Natural killer cell (primary cell): Measurements from ENCODE around the gene OR52N2. TPM values are rescaled to one million over a fixed set of nuclear protein-coding genes. Genes with fewer than 3 reads are reported as not detected.

Experiments
- ATAC-seq, 3 donors: fragments of 150-1000 bp in 2 of 3; fragments of 200-7000 bp in 1 of 3; cut with Tn5 transposase; 1 replicate in 1 of 3; 2 replicates in 2 of 3; pipeline ENCODE4 v1.10.0; 2021; ENCODE audit warnings: mild to moderate bottlenecking in 2 of 3, moderate library complexity in 2 of 3
- DNase-seq, 2 donors: peaks; one replicate each; pipeline versions ENCODE4 v3.0.0 to v3.0.0-alpha.2; 2013 to 2021; ENCODE audit warnings: mixed read lengths in 1 of 2
- H3K27ac ChIP-seq: one replicate; pipeline ENCODE4 v1.5.1; 2013; ENCODE audit warnings: mild to moderate bottlenecking, low read length
- H3K27me3 ChIP-seq: one replicate; pipeline ENCODE4 v1.6.1; 2013; ENCODE audit warnings: low read length; ENCODE audit not compliant: control insufficient read depth, insufficient read depth
- H3K36me3 ChIP-seq: one replicate; pipeline ENCODE4 v1.6.1; 2013; ENCODE audit warnings: low read length; ENCODE audit not compliant: control insufficient read depth, insufficient read depth
- H3K4me1 ChIP-seq: one replicate; pipeline ENCODE4 v1.6.1; 2013; ENCODE audit warnings: low read length; ENCODE audit not compliant: control insufficient read depth, insufficient read depth
- H3K4me3 ChIP-seq: one replicate; pipeline ENCODE4 v1.5.1; 2013; ENCODE audit warnings: low read length
- H3K9me3 ChIP-seq: one replicate; pipeline ENCODE4 v1.6.1; 2013; ENCODE audit warnings: low read length; ENCODE audit not compliant: control insufficient read depth, insufficient read depth
- H3K27ac Mint-ChIP-seq, 2 donors: one replicate each; pipeline ENCODE4 v1.8.0; 2022; ENCODE audit warnings: mild to moderate bottlenecking in 2 of 2, mixed read lengths in 2 of 2, moderate library complexity in 1 of 2
- H3K27me3 Mint-ChIP-seq, 2 donors: one replicate each; pipeline ENCODE4 v1.8.0; 2022; ENCODE audit warnings: low read depth in 2 of 2, mixed read lengths in 2 of 2
- H3K36me3 Mint-ChIP-seq: one replicate; pipeline ENCODE4 v1.8.0; 2022; ENCODE audit warnings: mixed read lengths
- H3K4me1 Mint-ChIP-seq, 2 donors: one replicate each; pipeline ENCODE4 v1.8.0; 2022; ENCODE audit warnings: mixed read lengths in 2 of 2
- H3K4me3 Mint-ChIP-seq: one replicate; pipeline ENCODE4 v1.8.0; 2022; ENCODE audit warnings: mild to moderate bottlenecking, moderate library complexity, mixed read lengths
- H3K9me3 Mint-ChIP-seq, 2 donors: one replicate each; pipeline ENCODE4 v1.8.0; 2022; ENCODE audit warnings: mixed read lengths in 2 of 2
- WGBS: methylation state at CpG from one replicate; pipeline ENCODE4 v1.1.7; 2013; ENCODE audit warnings: missing lambda C conversion rate; ENCODE audit not compliant: insufficient coverage; 5-methylcytosine and 5-hydroxymethylcytosine counted together
- intact Hi-C: fragments of 100-400 bp; cut with micrococcal nuclease; formaldehyde crosslinking; loops from one replicate; pipeline ENCODE4 v1.14.2; 2022
- total RNA-seq, 4 donors: library from RNA; stranded (reverse); fragments of 120-200 nt in 1 of 4; gene quantifications; one replicate each; pipeline versions ENCODE4 v1.2.3 to v1.2.4, GENCODE V29; 2013 to 2022
- TF ChIP-seq, protein P1 (sequence below): fragments of 200-600 bp; IDR thresholded peaks from one replicate; pipeline ENCODE4 v1.8.0; 2022; ENCODE audit warnings: antibody characterized with exemption

The OR52N2 gene
- total RNA-seq, 3 donors from 2014 or later (not counting 1 experiment from before 2014, with no cell fraction given): not detected

DNA sequence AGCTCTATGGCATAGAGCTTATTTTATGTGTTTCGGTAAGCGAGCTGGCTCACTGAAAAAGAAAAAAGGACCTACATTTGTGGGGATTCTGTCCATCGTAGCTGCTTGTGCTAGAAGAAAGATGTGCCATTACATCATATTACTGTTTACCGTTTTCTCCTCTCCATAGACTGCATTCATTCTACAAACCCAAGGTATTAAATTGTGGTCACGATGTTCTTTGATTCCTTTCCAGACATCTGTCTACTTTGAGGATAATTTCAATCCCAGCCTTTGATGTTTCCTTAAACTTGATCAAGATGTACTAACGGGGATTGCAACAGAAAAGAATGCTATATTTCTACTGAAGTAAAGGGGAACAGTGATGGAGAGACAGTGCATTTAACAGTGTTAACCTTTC lies 12.2 kb upstream of the OR52N2 start:
- intact Hi-C loops: no loop called here
- TF ChIP-seq, protein P1, sequence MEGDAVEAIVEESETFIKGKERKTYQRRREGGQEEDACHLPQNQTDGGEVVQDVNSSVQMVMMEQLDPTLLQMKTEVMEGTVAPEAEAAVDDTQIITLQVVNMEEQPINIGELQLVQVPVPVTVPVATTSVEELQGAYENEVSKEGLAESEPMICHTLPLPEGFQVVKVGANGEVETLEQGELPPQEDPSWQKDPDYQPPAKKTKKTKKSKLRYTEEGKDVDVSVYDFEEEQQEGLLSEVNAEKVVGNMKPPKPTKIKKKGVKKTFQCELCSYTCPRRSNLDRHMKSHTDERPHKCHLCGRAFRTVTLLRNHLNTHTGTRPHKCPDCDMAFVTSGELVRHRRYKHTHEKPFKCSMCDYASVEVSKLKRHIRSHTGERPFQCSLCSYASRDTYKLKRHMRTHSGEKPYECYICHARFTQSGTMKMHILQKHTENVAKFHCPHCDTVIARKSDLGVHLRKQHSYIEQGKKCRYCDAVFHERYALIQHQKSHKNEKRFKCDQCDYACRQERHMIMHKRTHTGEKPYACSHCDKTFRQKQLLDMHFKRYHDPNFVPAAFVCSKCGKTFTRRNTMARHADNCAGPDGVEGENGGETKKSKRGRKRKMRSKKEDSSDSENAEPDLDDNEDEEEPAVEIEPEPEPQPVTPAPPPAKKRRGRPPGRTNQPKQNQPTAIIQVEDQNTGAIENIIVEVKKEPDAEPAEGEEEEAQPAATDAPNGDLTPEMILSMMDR: no peak
- ATAC-seq: no peak

DNA sequence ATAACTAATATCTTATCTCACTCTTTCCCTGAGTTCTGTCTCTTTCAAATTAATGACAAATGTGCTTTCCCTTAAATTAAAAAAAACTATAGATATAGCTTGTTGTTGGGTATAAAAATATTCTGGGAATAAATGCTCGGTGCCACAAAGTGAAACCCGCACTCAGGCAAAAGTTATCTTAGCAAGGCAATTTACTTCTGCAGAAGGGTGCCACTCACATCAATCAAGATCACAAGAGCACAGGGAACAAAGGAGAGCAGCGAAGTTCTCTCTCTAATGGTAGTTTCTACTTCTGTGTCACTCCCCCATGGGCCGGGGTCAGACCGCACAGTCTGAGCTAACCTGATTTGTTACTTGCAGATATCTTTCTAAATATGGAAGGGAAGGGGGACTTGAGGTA lies 4.7 kb upstream of the OR52N2 start:
- Mint-ChIP-seq H3K27me3 (peaks cover 20 to 24% of the 10 kb centered on the region in 2 donors), H3K4me1 (peaks cover 6 to 8% of the 10 kb centered on the region in 2 donors), H3K36me3 (no peaks in the 10 kb centered on the region), H3K9me3 (no peaks in the 10 kb centered on the region), H3K27ac (no peak overlapping the region), H3K4me3 (no peak overlapping the region)
- peaks cover 2% of the 10 kb centered on the region for H3K27me3 ChIP-seq
- H3K4me1 ChIP-seq: peaks cover 6% of the 10 kb centered on the region
- no peaks in the 10 kb centered on the region for H3K9me3 ChIP-seq
- 100% methylated on average over 5 of the region's 5 CpGs for WGBS
- TF ChIP-seq, protein P1: no peak
- DNase-seq (no peak), ATAC-seq (no peak)
- intact Hi-C loops: no loop called here
- H3K36me3 ChIP-seq: no peaks in the 10 kb centered on the region
- no peak overlapping the region for H3K27ac ChIP-seq
- H3K4me3 ChIP-seq: no peak overlapping the region

More for the DNA sequence above, 12.2 kb upstream of the OR52N2 start:
- no peak overlapping the region for H3K4me3 Mint-ChIP-seq
- Histone ChIP-seq H3K9me3 (no peaks in the 10 kb centered on the region), H3K27me3 (peaks cover 4% of the 10 kb centered on the region), H3K4me1 (no peaks in the 10 kb centered on the region), H3K4me3 (no peak overlapping the region), H3K27ac (no peak overlapping the region), H3K36me3 (no peaks in the 10 kb centered on the region)
- H3K36me3 Mint-ChIP-seq: no peaks in the 10 kb centered on the region
- H3K4me1 Mint-ChIP-seq: no peaks in the 10 kb centered on the region
- no peak overlapping the region for H3K27ac Mint-ChIP-seq
- H3K9me3 Mint-ChIP-seq: no peaks in the 10 kb centered on the region
- DNase-seq: no peak
- WGBS: 96% methylated on average over 6 of the region's 6 CpGs
- H3K27me3 Mint-ChIP-seq: peaks cover 19 to 20% of the 10 kb centered on the region in 2 donors

DNA sequence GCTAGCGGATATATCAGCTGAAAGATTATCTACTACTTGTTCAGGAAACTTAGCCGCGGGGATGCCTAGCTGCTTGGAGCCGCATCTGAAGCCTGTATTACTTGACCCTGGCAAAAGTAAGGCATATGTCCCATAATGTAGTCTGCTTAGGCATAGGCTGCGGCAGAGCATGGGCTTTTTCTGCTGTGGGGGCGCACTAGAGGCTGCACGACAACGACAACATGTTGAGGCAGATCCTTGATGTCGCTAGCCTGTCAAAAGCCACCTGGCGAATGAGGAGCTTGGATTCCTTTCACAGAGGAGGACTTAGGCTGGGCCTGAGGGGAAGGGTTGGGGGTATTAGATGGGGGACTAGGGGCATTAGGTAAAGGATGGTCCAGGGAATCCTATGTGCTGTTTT lies 1.1 kb upstream of the OR52N2 start:
- intact Hi-C loops: no loop called here
- no peak overlapping the region for H3K27ac Mint-ChIP-seq

More for the DNA sequence above, 1.1 kb upstream of the OR52N2 start:
- no peaks in the 10 kb centered on the region for H3K36me3 ChIP-seq
- H3K4me3 ChIP-seq: no peak overlapping the region
- TF ChIP-seq, protein P1: no peak
- no peak overlapping the region for H3K4me3 Mint-ChIP-seq
- H3K4me1 Mint-ChIP-seq: peaks cover 12% of the 10 kb centered on the region in 2 donors
- no peaks in the 10 kb centered on the region for H3K36me3 Mint-ChIP-seq
- peaks cover 29 to 42% of the 10 kb centered on the region in 2 donors for H3K27me3 Mint-ChIP-seq
- H3K27me3 ChIP-seq: peaks cover 6% of the 10 kb centered on the region
- 55% methylated on average over 10 of the region's 10 CpGs for WGBS
- no peak overlapping the region for H3K27ac ChIP-seq
- DNase-seq: no peak
- no peaks in the 10 kb centered on the region for H3K9me3 Mint-ChIP-seq
- H3K4me1 ChIP-seq: peaks cover 9% of the 10 kb centered on the region
- H3K9me3 ChIP-seq: no peaks in the 10 kb centered on the region
- ATAC-seq: no peak
